IMR-90 (cell line): ENCODE measurements around the gene TCF7L2. TPM values are rescaled to one million over a fixed set of nuclear protein-coding genes. Genes with fewer than 3 reads are reported as not detected.

Source experiments
- ATAC-seq: fragments of 200-7000 bp; cut with Tn5 transposase; 2 replicates; pipeline ENCODE4 v1.9.1; 2020; ENCODE audit warnings: low read depth, mild to moderate bottlenecking, moderate library complexity
- BruUV-seq: library from RNA; stranded (reverse); fragments of 400-500 nt; replicated peaks from 2 replicates; lab custom pipeline; 2021; lab: Mats Ljungman, UMichigan
- CTCF ChIA-PET: fragments of 300-600 bp; formaldehyde crosslinking; extraction: SDS; loops from one replicate; lab custom pipeline; 2021; ENCODE audit warnings: antibody characterized with exemption; lab: Yijun Ruan, JAX
- POLR2A ChIA-PET: fragments of 300-600 bp; sonication (Branson Sonifier 250); formaldehyde crosslinking; loops from one replicate; lab custom pipeline; 2022; ENCODE audit warnings: antibody characterized with exemption; ENCODE audit not compliant: unreplicated experiment; lab: Charles Lee
- DNase-seq: peaks from one replicate; pipeline ENCODE4 v3.0.0; 2013
- H2AFZ ChIP-seq: replicated peaks from 2 replicates; pipeline ENCODE3; 2013; ENCODE audit warnings: low read length, mild to moderate bottlenecking; ENCODE audit not compliant: poor library complexity
- H2AK5ac ChIP-seq: 2 replicates; pipeline ENCODE4 v1.6.1; 2013; ENCODE audit warnings: low read depth, low read length, inconsistent platforms
- H2AK9ac ChIP-seq: replicated peaks from 2 replicates; pipeline ENCODE3; 2013; ENCODE audit warnings: mild to moderate bottlenecking, low read depth, low read length, moderate library complexity; ENCODE audit not compliant: poor library complexity
- H2BK120ac ChIP-seq: 2 replicates; pipeline ENCODE4 v1.6.1; 2013; ENCODE audit warnings: low read depth, low read length, inconsistent platforms
- H2BK15ac ChIP-seq: 3 replicates; pipeline ENCODE4 v1.6.1; 2013; ENCODE audit warnings: low read depth, low read length, inconsistent platforms
- H2BK20ac ChIP-seq: 2 replicates; pipeline ENCODE4 v1.6.1; 2013; ENCODE audit warnings: low read depth, mild to moderate bottlenecking, inconsistent platforms, low read length, moderate library complexity
- H2BK5ac ChIP-seq: 2 replicates; pipeline ENCODE4 v1.6.1; 2013; ENCODE audit warnings: mild to moderate bottlenecking, low read depth, low read length, inconsistent platforms; ENCODE audit not compliant: poor library complexity, severe bottlenecking
- H3K14ac ChIP-seq: replicated peaks from 2 replicates; pipeline ENCODE4 v1.6.1; 2013; ENCODE audit warnings: low read depth, low read length, inconsistent platforms
- H3K18ac ChIP-seq: 2 replicates; pipeline ENCODE4 v1.6.1; 2013; ENCODE audit warnings: low read depth, low read length, control low read depth
- H3K23ac ChIP-seq: 2 replicates; pipeline ENCODE4 v1.6.1; 2013; ENCODE audit warnings: low read depth, low read length, inconsistent platforms
- H3K27ac ChIP-seq: 2 replicates; pipeline ENCODE4 v1.5.1; 2013; ENCODE audit warnings: mild to moderate bottlenecking, control low read depth, low read length; ENCODE audit not compliant: insufficient read depth
- H3K27me3 ChIP-seq: 2 replicates; pipeline ENCODE4 v1.6.1; 2013; ENCODE audit warnings: low read length; ENCODE audit not compliant: control insufficient read depth, insufficient read depth
- H3K36me3 ChIP-seq: 2 replicates; pipeline ENCODE4 v1.6.1; 2013; ENCODE audit warnings: low read length, mixed read lengths; ENCODE audit not compliant: control insufficient read depth, insufficient read depth
- H3K4ac ChIP-seq: 2 replicates; pipeline ENCODE4 v1.6.1; 2013; ENCODE audit warnings: low read depth, low read length, inconsistent platforms
- H3K4me1 ChIP-seq: 2 replicates; pipeline ENCODE4 v1.6.1; 2013; ENCODE audit warnings: low read length, mixed read lengths; ENCODE audit not compliant: control insufficient read depth, insufficient read depth
- H3K4me2 ChIP-seq: 2 replicates; pipeline ENCODE4 v1.6.1; 2013; ENCODE audit warnings: low read depth, mild to moderate bottlenecking, control low read depth, low read length, moderate library complexity
- H3K4me3 ChIP-seq: 2 replicates; pipeline ENCODE4 v1.5.1; 2013; ENCODE audit warnings: low read depth, mild to moderate bottlenecking, control low read depth, low read length, moderate library complexity; ENCODE audit not compliant: insufficient read depth
- H3K56ac ChIP-seq: 2 replicates; pipeline ENCODE4 v1.6.1; 2013; ENCODE audit warnings: low read length, inconsistent platforms; ENCODE audit not compliant: insufficient read depth; ENCODE audit errors: extremely low read depth
- H3K79me1 ChIP-seq, 2 experiments: 2 replicates each; pipeline ENCODE4 v1.6.1; 2013; ENCODE audit warnings: low read length in 2 of 2, inconsistent platforms in 1 of 2, low read depth in 1 of 2
- H3K9ac ChIP-seq: 2 replicates; pipeline ENCODE4 v1.6.1; 2013; ENCODE audit warnings: low read depth, low read length, control low read depth
- H3K9me1 ChIP-seq: 2 replicates; pipeline ENCODE4 v1.6.1; 2013; ENCODE audit warnings: low read length, inconsistent platforms; ENCODE audit not compliant: insufficient read depth
- H3K9me3 ChIP-seq: 2 replicates; pipeline ENCODE4 v1.6.1; 2013; ENCODE audit warnings: low read length; ENCODE audit not compliant: control insufficient read depth, insufficient read depth
- H4K20me1 ChIP-seq: 2 replicates; pipeline ENCODE4 v1.6.1; 2013; ENCODE audit warnings: low read length, inconsistent platforms; ENCODE audit not compliant: insufficient read depth
- H4K5ac ChIP-seq: 2 replicates; pipeline ENCODE4 v1.6.1; 2013; ENCODE audit warnings: mild to moderate bottlenecking, low read depth, low read length, control low read depth
- H4K8ac ChIP-seq, 2 experiments: 2 replicates each; pipeline ENCODE4 v1.6.1; 2013; ENCODE audit warnings: low read depth in 2 of 2, low read length in 2 of 2, control low read depth in 1 of 2, inconsistent platforms in 1 of 2
- H4K91ac ChIP-seq: 2 replicates; pipeline ENCODE4 v1.6.1; 2013; ENCODE audit warnings: low read depth, low read length, inconsistent platforms; ENCODE audit not compliant: insufficient read depth
- BHLHE40 ChIP-seq: fragments of 150-350 bp; IDR thresholded peaks from 2 replicates; pipeline ENCODE4 v1.6.1; 2016; ENCODE audit warnings: mild to moderate bottlenecking, low read depth, low read length
- CEBPB ChIP-seq: IDR thresholded peaks from 2 replicates; pipeline ENCODE4 v1.6.1; 2012; ENCODE audit warnings: low read depth, low read length, improper control_type of control experiment
- CHD1 ChIP-seq: IDR thresholded peaks from 2 replicates; pipeline ENCODE4 v1.6.1; 2012; ENCODE audit warnings: low read depth, low read length, improper control_type of control experiment
- FOS ChIP-seq: fragments of 150-350 bp; IDR thresholded peaks from 2 replicates; pipeline ENCODE4 v1.6.1; 2016; ENCODE audit warnings: low read depth, low read length
- MAFK ChIP-seq: IDR thresholded peaks from 2 replicates; pipeline ENCODE4 v1.6.1; 2012; ENCODE audit warnings: low read depth, low read length, improper control_type of control experiment
- MXI1 ChIP-seq: IDR thresholded peaks from 2 replicates; pipeline ENCODE4 v1.6.1; 2012; ENCODE audit warnings: low read depth, mild to moderate bottlenecking, low read length, moderate library complexity, borderline replicate concordance
- NFE2L2 ChIP-seq: fragments of 150-350 bp; IDR thresholded peaks from 2 replicates; pipeline ENCODE4 v1.6.1; 2016; ENCODE audit warnings: low read depth, mild to moderate bottlenecking, low read length
- POLR2A ChIP-seq: IDR thresholded peaks from 2 replicates; pipeline ENCODE4 v1.6.1; 2012; ENCODE audit warnings: mild to moderate bottlenecking, low read depth, low read length
- RAD21 ChIP-seq: IDR thresholded peaks from 2 replicates; pipeline ENCODE4 v1.6.1; 2012; ENCODE audit warnings: low read length, improper control_type of control experiment
- RCOR1 ChIP-seq: IDR thresholded peaks from 2 replicates; pipeline ENCODE4 v1.6.1; 2012; ENCODE audit warnings: mild to moderate bottlenecking, low read length, improper control_type of control experiment; ENCODE audit not compliant: insufficient replicate concordance
- RFX5 ChIP-seq: IDR thresholded peaks from 2 replicates; pipeline ENCODE4 v1.8.0; 2012; ENCODE audit warnings: low read depth, mild to moderate bottlenecking, low read length, moderate library complexity
- SMC3 ChIP-seq: fragments of 150-350 bp; IDR thresholded peaks from 2 replicates; pipeline ENCODE4 v1.6.1; 2016; ENCODE audit warnings: low read depth, mild to moderate bottlenecking, antibody characterized with exemption, low read length, moderate library complexity
- WGBS, 2 experiments: methylation state at CpG; one replicate each; pipeline versions ENCODE4 v1.1.5 to v1.1.7; 2013; ENCODE audit warnings: missing lambda C conversion rate in 2 of 2; ENCODE audit not compliant: insufficient read length in 1 of 2; ENCODE audit errors: extremely low coverage in 2 of 2; 5-methylcytosine and 5-hydroxymethylcytosine counted together
- dilution Hi-C: fragments of 300-500 bp; cut with HindIII; formaldehyde crosslinking; loops from one replicate; pipeline ENCODE4 v1.14.3; 2018; ENCODE audit warnings: low sequenced_read_pairs; ENCODE audit not compliant: unreplicated experiment
- in situ Hi-C: fragments of 300-500 bp; cut with MboI; formaldehyde crosslinking; loops from 3 replicates; pipeline ENCODE4 v1.14.3; 2019; ENCODE audit warnings: low sequenced_read_pairs, inconsistent platforms, mixed read lengths
- intact Hi-C: fragments of 100-400 bp; cut with micrococcal nuclease; formaldehyde crosslinking; loops from 2 replicates; pipeline ENCODE4 v1.10.0; 2022
- polyA plus RNA-seq, 3 experiments: library from polyadenylated mRNA; depleted of rRNA; stranded (reverse); fragments of >200 nt; gene quantifications; 2 replicates each; pipeline ENCODE4 v1.2.3, GENCODE V29; 2012; ENCODE audit warnings: low replicate concordance in 1 of 3
- total RNA-seq: library from RNA; depleted of rRNA; stranded (reverse); fragments of >200 nt; gene quantifications from 2 replicates; pipeline ENCODE4 v1.2.3, GENCODE V29; 2012
- TF ChIP-seq, protein P1 (sequence below): fragments of 150-350 bp; IDR thresholded peaks from 2 replicates; pipeline ENCODE4 v1.6.1; 2016; ENCODE audit warnings: low read depth, mild to moderate bottlenecking, low read length, moderate library complexity, borderline replicate concordance
- TF ChIP-seq, protein P2 (sequence below): fragments of 150-350 bp; IDR thresholded peaks from 2 replicates; pipeline ENCODE4 v1.6.1; 2017; ENCODE audit warnings: mild to moderate bottlenecking, antibody characterized with exemption, low read length, low read depth

TCF7L2 gene
- total and polyA plus RNA-seq, 2 of the 4 experiments (the other 2 are of a cell fraction) = 1.3 to 12.2 TPM

DNA sequence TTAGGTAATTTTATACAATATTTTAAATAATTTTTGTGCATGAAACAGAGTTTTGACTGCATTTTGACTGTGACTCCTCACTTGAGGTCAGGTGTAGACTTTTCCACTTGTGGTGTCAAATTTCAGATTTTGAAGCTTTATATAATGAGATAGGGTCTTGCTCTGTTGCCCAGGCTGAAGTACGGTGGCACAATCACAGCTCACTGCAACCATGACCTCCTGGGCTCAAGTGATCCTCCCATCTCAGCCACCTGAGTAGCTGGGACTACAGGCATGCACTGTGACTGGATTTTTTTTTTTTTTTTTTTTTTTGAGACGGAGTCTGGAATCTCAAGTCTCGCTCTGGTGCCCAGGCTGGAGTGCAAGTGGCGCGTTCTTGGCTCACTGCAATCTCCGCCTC is 74.9 kb downstream of the TCF7L2 start:
- Histone ChIP-seq H3K18ac (no peak overlapping the region), H3K9ac (no peak overlapping the region), H3K9me1 (peaks cover 20% of the 10 kb centered on the region), H3K23ac (no peak overlapping the region), H2AK9ac (no peak overlapping the region), H3K4me3 (no peak overlapping the region), H3K4ac (no peak overlapping the region), H2BK120ac (no peak overlapping the region), H2BK20ac (no peak overlapping the region), H4K5ac (no peak overlapping the region), H3K4me2 (no peak overlapping the region), H4K91ac (no peak overlapping the region), H2AFZ (no peak overlapping the region), H3K27ac (no peak overlapping the region), H3K56ac (no peak overlapping the region), H3K79me1 (peaks cover 35 to 75% of the 10 kb centered on the region in 2 experiments), H4K8ac (no peak overlapping the region), H3K9me3 (no peaks in the 10 kb centered on the region), H4K20me1 (peaks cover 63% of the 10 kb centered on the region), H2AK5ac (no peak overlapping the region), H3K27me3 (no peaks in the 10 kb centered on the region), H3K4me1 (peaks cover 26% of the 10 kb centered on the region), H3K14ac (no peak overlapping the region), H2BK15ac (no peak overlapping the region), H3K36me3 (no peaks in the 10 kb centered on the region), H2BK5ac (no peak overlapping the region)
- dilution Hi-C loops (no loop called here), in situ Hi-C loops (no loop called here), intact Hi-C loops (no loop called here)
- no CpG with 5 or more reads among the region's 6 CpGs for WGBS, 2 experiments
- CTCF ChIA-PET = no interaction called here
- BruUV-seq = no TSS peak
- no peak for ATAC-seq
- no peak for DNase-seq
- no peak for TF ChIP-seq BHLHE40
- TF ChIP-seq MAFK = no peak
- no peak for TF ChIP-seq RAD21
- no peak for TF ChIP-seq SMC3
- TF ChIP-seq POLR2A = no peak
- TF ChIP-seq CHD1 = no peak
- TF ChIP-seq MXI1 = no peak
- no peak for TF ChIP-seq NFE2L2
- TF ChIP-seq CEBPB = no peak
- TF ChIP-seq FOS = no peak
- TF ChIP-seq, protein P1, sequence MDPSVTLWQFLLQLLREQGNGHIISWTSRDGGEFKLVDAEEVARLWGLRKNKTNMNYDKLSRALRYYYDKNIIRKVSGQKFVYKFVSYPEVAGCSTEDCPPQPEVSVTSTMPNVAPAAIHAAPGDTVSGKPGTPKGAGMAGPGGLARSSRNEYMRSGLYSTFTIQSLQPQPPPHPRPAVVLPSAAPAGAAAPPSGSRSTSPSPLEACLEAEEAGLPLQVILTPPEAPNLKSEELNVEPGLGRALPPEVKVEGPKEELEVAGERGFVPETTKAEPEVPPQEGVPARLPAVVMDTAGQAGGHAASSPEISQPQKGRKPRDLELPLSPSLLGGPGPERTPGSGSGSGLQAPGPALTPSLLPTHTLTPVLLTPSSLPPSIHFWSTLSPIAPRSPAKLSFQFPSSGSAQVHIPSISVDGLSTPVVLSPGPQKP = no peak
- TF ChIP-seq, protein P2, sequence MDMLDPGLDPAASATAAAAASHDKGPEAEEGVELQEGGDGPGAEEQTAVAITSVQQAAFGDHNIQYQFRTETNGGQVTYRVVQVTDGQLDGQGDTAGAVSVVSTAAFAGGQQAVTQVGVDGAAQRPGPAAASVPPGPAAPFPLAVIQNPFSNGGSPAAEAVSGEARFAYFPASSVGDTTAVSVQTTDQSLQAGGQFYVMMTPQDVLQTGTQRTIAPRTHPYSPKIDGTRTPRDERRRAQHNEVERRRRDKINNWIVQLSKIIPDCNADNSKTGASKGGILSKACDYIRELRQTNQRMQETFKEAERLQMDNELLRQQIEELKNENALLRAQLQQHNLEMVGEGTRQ = no peak
- no peak for TF ChIP-seq RFX5
- no peak for TF ChIP-seq RCOR1
- POLR2A ChIA-PET = no interaction called here
